Mucosa of gallbladder (tissue), 1 donor: ENCODE results near the gene PROCA1. TPM values are rescaled to one million over a fixed set of nuclear protein-coding genes. Genes with fewer than 3 reads are reported as not detected.
"Not testable (repeated sequence)": the region's sequence is repeated elsewhere in the genome, so short reads cannot be mapped to it uniquely, and the experiment has no call there.

Source experiments
- DNase-seq: peaks from one replicate; pipeline ENCODE4 v3.0.0-alpha.2; 2020; ENCODE audit warnings: low spot score
- total RNA-seq: library from RNA; stranded (reverse); gene quantifications from one replicate; pipeline ENCODE4 v1.2.1, GENCODE V29; 2021
- donor health status: DM: no; HTN: no; CAD: no.

The PROCA1 gene
- total RNA-seq, 1 donor from 2014 or later, result 4.5 TPM

DNA sequence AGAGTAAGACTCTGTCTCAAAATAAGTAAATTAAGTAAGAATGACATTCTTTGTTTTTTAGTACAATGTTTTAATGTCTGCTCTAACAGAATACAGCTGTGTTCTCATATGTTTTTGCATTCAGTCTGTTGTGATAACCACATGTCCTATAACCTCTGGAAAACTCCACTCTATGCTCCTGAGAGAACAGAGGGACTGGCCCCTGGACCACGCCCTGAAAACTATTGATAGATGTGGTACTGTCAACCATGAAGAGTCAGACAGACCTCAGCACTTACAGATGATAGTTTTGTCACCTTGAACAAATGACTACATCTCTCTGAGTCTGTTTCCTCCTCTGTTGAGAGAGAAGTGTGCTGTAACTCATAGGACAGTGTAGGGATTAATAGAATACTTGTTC, 41.8 kb downstream of the PROCA1 start:
- no peak for DNase-seq

DNA sequence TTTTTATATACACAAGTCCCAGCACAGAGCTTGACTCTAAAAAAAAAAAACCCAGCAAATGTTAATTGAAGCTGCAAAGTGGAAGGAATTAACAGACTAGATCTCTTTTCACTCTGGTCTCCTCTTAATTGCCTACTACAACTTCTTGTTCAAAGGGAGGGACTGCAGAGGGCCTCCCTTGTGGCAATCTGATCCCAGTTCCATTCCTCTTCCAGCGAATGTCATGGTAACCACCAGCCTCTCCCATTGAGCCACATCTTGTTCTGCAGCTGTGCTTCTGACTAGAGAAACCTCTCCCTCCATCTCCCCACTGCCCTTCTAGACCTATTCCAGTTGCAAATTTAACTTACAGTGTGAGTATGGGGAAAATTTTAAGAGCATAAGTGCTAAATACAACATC, 43.8 kb downstream of the PROCA1 start:
- no peak for DNase-seq

GRCh38 chr17:28665994-28666393, 45.7 kb downstream of the PROCA1 start:
- DNase-seq, result no peak

- no peak for DNase-seq
Measured at GRCh38 chr17:28663723-28664122, 48.0 kb downstream of the PROCA1 start.

GRCh38 chr17:28662527-28662829, 49.2 kb downstream of the PROCA1 start:
- no peak for DNase-seq

- peak; percentile 90 for DNase-seq
Measured at GRCh38 chr17:28661635-28662526, 49.8 kb downstream of the PROCA1 start, which contains the start of the genes SDF2 and SUPT6H. TSS of gene SDF2 (minus strand) at chr17:28661906. CDS start at chr17:28661876, 30 bp downstream. TSS of gene SUPT6H (plus strand) at chr17:28662205. CDS start at chr17:28673402, 11,197 bp downstream.

- DNase-seq, result not testable (repeated sequence)
Measured at GRCh38 chr17:28659497-28659881, 52.2 kb downstream of the PROCA1 start.

GRCh38 chr17:28658766-28659496, 52.8 kb downstream of the PROCA1 start:
- not testable (repeated sequence) for DNase-seq

DNA sequence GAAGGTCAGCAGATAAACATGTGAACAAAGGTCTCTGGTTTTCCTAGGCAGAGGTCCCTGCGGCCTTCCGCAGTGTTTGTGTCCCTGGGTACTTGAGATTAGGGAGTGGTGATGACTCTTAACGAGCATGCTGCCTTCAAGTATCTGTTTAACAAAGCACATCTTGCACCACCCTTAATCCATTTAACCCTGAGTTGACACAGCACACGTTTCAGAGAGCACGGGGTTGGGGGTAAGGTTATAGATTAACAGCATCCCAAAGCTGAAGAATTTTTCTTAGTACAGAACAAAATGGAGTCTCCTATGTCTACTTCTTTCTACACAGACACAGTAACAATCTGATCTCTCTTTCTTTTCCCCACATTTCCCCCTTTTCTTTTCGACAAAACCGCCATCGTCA, 53.3 kb downstream of the PROCA1 start:
- not testable (repeated sequence) for DNase-seq

- DNase-seq, result no peak
Measured at GRCh38 chr17:28657756-28658155, 53.9 kb downstream of the PROCA1 start.

DNA sequence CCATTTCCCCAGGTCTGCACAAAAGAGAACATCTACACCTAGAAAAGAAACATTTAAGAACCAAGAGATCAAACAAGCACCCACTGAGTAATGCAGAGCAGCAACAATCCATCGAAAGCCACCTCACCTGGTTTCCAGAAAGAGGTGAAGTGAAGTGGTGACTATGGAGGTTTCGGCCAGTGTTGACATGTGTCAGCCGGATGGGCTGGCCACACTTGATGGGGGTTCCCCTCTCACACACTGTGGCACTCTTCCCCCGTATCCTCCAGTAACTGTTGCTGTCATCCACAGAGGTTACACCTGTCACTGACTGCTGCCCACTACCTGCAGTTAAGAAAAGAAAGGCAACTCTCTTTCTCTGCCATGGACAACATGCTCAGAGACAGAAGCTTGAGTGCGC, 56.5 kb downstream of the PROCA1 start:
- DNase-seq, result no peak

Other genes with a start within 250 kb of the PROCA1 start
- 55.0 TPM for gene SLC13A2, start 238.2 kb downstream of the PROCA1 start, total RNA-seq
- 0.06 TPM for gene FOXN1, start 205.5 kb downstream of the PROCA1 start, total RNA-seq
- gene UNC119, start 159.3 kb downstream of the PROCA1 start, total RNA-seq, result 44.0 TPM
- gene PIGS, start 140.4 kb downstream of the PROCA1 start, total RNA-seq, result 65.9 TPM
- gene ALDOC, start 135.0 kb downstream of the PROCA1 start, total RNA-seq, result 39.8 TPM
- 6.4 TPM for gene SPAG5, start 112.9 kb downstream of the PROCA1 start, total RNA-seq
- gene RSKR, start 97.7 kb downstream of the PROCA1 start, total RNA-seq, result 9.0 TPM
- gene BLTP2, start 66.7 kb downstream of the PROCA1 start, total RNA-seq, result 161 TPM
- gene SDF2, start 50.0 kb downstream of the PROCA1 start, total RNA-seq, result 73.4 TPM
- gene SUPT6H, start 49.7 kb downstream of the PROCA1 start, total RNA-seq, result 59.8 TPM
- 70.2 TPM for gene RAB34, start 6.0 kb upstream of the PROCA1 start, total RNA-seq
- gene RPL23A, start 8.1 kb upstream of the PROCA1 start, total RNA-seq, result 1,157 TPM
- gene TLCD1, start 14.3 kb upstream of the PROCA1 start, total RNA-seq, result 6.3 TPM
- 8.1 TPM for gene NEK8, start 16.9 kb upstream of the PROCA1 start, total RNA-seq
- 115 TPM for gene TRAF4, start 32.1 kb upstream of the PROCA1 start, total RNA-seq
- gene FAM222B, start 130.9 kb upstream of the PROCA1 start, total RNA-seq, result 45.3 TPM
- gene ERAL1, start 143.1 kb upstream of the PROCA1 start, total RNA-seq, result 33.6 TPM
- 113 TPM for gene FLOT2, start 185.8 kb upstream of the PROCA1 start, total RNA-seq
- 10.9 TPM for gene DHRS13, start 191.2 kb upstream of the PROCA1 start, total RNA-seq
- gene PHF12, start 239.6 kb upstream of the PROCA1 start, total RNA-seq, result 44.5 TPM